GM13976 (cell line): Measurements from ENCODE around the gene DOP1A.

Source experiments
- DNase-seq: peaks from one replicate; pipeline ENCODE4 v3.0.0; 2012; ENCODE audit warnings: low spot score
- CTCF ChIP-seq: IDR thresholded peaks from 2 replicates; pipeline ENCODE4 v1.5.1; 2012; ENCODE audit warnings: borderline replicate concordance, mild to moderate bottlenecking; ENCODE audit not compliant: insufficient read depth; ENCODE audit errors: extremely low read depth, missing control alignments, control extremely low read depth
- in situ Hi-C: fragments of 300-500 bp; cut with MboI; formaldehyde crosslinking; loops from one replicate; pipeline ENCODE4 v1.12.0; 2022; ENCODE audit warnings: low sequenced_read_pairs, mixed read lengths, inconsistent platforms; ENCODE audit not compliant: unreplicated experiment

Gene DOP1A

GRCh38 chr6:83199863-83200225 is 132.4 kb downstream of the DOP1A start:
- TF ChIP-seq CTCF = no peak
- in situ Hi-C loops = loop anchor here (25.0 kb wide), 1 partner anchor 938 kb away; no protein-coding TSS in a partner anchor
- no peak for DNase-seq

GRCh38 chr6:83202031-83202430 is 134.6 kb downstream of the DOP1A start:
- no peak for DNase-seq
- TF ChIP-seq CTCF = no peak
- in situ Hi-C loops = loop anchor here (25.0 kb wide), 1 partner anchor 940 kb away; no protein-coding TSS in a partner anchor

GRCh38 chr6:83215131-83216047 is 147.9 kb downstream of the DOP1A start:
- in situ Hi-C loops = loop anchor here (25.0 kb wide), 1 partner anchor 953 kb away; no protein-coding TSS in a partner anchor
- peak; percentile 40 for DNase-seq
- TF ChIP-seq CTCF = peak; percentile 81

GRCh38 chr6:83216806-83217205 is 149.3 kb downstream of the DOP1A start:
- DNase-seq = no peak
- in situ Hi-C loops = loop anchor here (25.0 kb wide), 1 partner anchor 955 kb away; no protein-coding TSS in a partner anchor
- TF ChIP-seq CTCF = no peak
